Cardiac septum (tissue), 1 donor: Measurements from ENCODE around the gene CWC22. TPM values are rescaled to one million over a fixed set of nuclear protein-coding genes. Genes with fewer than 3 reads are reported as not detected.
"Not testable (repeated sequence)": the region's sequence is repeated elsewhere in the genome, so short reads cannot be mapped to it uniquely, and the experiment has no call there.

Experiments
- DNase-seq: peaks from one replicate; pipeline ENCODE4 v3.0.0-alpha.2; 2020; ENCODE audit warnings: low spot score
- intact Hi-C: fragments of 100-400 bp; cut with DNase I; formaldehyde crosslinking; loops from one replicate; pipeline ENCODE4 v1.14.0; 2022
- total RNA-seq: library from RNA; stranded (reverse); fragmentation: NEBNext Ultra II Directional; extraction: Animal tissue kit (Norgen Biotek cat#: 25700); gene quantifications from one replicate; pipeline ENCODE4 v1.2.1, GENCODE V29; 2021
- donor health status: DM: no; HTN: no; CAD: no.

The CWC22 gene
- total RNA-seq, 1 donor from 2014 or later, result 13.1 TPM

DNA sequence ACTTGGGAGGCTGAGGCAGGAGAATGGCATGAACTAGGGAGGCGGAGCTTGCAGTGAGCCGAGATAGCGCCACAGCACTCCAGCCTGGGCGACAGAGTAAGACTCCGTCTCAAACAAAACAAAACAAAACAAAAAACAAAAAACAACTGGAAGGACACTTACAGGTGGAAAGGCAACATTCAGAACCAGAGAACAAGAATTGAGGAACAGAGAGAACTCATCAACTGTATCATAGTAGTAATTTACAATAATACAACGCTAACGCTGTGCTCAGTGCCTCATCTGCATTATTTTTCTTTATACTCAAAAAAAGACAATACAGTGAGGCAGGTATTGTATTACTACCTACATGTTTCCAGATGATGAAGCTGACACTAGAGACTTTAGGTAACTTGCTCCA, 1.6 kb downstream of the CWC22 start:
- intact Hi-C loops, DNase-seq: not testable (repeated sequence)

- DNase-seq, result no peak
- intact Hi-C loops, result no loop called here
Measured at GRCh38 chr2:180004731-180005130, 2.4 kb downstream of the CWC22 start.

- intact Hi-C loops, result no loop called here
- no peak for DNase-seq
Measured at GRCh38 chr2:180003559-180003958, 3.5 kb downstream of the CWC22 start.

DNA sequence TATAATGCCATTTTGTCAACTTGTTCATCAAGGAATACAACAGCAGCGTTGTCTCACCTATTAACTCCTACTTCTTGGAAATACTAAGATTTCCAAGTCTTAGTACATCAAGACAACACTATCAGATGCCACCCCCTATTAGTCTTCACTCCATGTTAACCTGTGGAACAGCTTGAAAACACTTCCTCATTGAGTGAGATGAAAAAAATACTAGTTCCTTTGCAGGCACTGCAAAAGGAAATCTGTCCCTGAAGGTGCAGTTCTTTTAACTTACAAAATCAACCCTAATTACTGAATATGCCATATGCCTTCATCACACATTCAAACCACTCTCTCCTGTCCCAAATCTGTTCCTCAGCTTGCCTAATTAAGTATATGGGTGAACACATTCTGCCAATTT, 4.0 kb downstream of the CWC22 start:
- no peak for DNase-seq
- intact Hi-C loops, result no loop called here

- intact Hi-C loops, result no loop called here
- no peak for DNase-seq
Measured at GRCh38 chr2:180002198-180002770, 4.8 kb downstream of the CWC22 start.

- intact Hi-C loops, result no loop called here
- no peak for DNase-seq
Measured at GRCh38 chr2:180001726-180002125, 5.4 kb downstream of the CWC22 start.

- intact Hi-C loops, result no loop called here
- no peak for DNase-seq
Measured at GRCh38 chr2:180000434-180000833, 6.7 kb downstream of the CWC22 start.

GRCh38 chr2:179999000-179999399, 8.1 kb downstream of the CWC22 start:
- intact Hi-C loops, result no loop called here
- no peak for DNase-seq

GRCh38 chr2:179995741-179996515, 11.2 kb downstream of the CWC22 start:
- DNase-seq, result no peak
- intact Hi-C loops, result no loop called here

GRCh38 chr2:179991344-179991743, 15.8 kb downstream of the CWC22 start:
- no peak for DNase-seq
- intact Hi-C loops, result no loop called here

DNA sequence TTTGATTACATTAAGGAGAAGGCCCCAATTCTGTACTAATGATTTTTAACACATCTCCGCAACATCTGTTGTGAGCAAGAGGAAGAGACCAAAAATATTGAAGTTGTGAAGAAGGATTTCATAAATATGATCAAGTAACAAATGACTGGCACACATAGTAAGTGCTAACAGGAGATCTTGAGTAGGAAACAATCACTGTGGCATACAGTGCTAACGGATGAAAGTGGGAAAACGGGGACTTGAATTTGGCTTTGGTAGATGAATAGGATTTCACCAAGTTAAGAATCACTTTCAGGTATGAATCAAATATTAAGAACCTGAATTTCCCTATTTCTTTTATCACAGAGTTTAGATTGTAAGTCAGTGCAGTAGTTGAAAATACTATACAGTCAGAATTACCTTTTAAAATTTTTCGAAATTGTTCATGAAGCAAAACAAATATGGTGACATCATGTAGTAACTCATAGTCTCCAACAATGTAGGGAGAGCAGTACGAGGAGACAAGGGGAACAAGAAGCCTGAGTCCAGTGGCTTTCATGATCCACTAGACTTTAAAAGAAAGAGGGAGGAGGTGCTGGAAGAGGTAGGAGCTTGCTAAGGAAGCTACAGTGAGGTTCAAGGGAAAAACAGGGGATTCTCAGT, 16.3 kb downstream of the CWC22 start:
- DNase-seq, result no peak
- intact Hi-C loops, result no loop called here

DNA sequence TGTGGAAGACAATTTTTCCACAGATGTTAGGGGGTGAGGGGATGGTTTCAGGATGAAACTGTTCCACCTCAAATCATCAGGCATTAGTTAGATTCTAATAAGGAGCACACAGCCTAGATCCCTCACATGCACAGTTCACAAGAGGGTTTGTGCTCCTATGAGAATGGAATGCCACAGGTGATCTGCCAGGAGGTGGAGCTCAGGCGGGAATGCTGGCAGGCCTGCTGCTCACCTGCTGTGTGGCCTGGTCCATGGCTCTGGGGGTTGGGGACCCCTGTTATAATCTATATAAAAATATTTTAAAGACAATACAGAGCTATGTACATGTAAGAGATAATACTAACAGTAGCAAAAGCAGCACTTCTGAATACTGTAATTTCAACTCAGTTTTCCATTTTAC, 19.2 kb downstream of the CWC22 start:
- DNase-seq, result no peak
- intact Hi-C loops, result no loop called here

DNA sequence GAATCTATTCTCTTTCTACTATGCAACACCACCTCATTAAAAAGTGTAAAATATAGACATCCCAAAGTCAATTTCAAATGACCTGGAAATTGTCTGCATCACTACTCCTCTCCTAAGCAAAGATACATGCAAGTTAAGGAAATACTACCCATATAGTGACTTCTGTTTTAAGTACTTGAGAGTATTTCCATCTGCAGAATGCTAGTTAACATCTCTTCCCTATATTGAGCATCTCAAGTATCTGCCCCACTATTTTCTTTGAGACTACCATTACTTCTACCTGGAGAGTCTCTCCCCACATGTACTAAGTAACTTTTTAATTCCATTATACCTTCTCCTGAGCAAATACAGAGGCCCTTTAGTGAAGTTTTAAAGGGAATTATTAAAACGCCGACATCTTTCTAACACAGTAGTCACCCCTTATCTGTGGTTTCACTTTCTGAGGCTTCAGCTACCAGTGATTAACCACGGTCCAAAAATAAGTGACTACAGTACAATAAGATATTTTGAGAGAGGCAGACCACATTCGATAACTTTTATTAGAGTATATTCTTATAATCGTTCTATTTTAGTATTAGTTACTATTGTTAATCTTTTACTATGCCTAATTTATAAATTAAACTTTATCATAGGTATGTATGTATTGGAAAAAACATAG, 21.8 kb downstream of the CWC22 start:
- intact Hi-C loops, result no loop called here
- DNase-seq, result no peak

GRCh38 chr2:179983250-179983932, 23.7 kb downstream of the CWC22 start:
- intact Hi-C loops, result no loop called here
- DNase-seq, result no peak

DNA sequence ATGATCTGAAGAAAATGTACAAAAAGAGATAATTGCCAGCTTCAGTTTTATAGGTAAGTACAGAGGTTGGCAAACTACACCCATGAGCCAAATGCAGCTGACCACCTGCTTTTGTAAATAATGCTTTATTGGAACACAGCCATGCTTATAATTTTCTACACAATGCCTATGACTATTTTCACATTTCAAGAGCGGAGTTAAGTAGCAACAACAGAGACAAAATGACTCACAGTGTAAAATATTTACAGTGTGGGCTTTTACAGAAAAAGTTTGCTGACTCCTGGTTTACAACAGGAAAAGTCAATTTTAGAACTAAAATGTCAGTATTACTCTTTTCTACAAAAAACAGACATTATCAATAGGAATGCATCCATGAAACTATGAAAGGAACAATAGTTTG, 26.0 kb downstream of the CWC22 start:
- no peak for DNase-seq
- intact Hi-C loops, result no loop called here

DNA sequence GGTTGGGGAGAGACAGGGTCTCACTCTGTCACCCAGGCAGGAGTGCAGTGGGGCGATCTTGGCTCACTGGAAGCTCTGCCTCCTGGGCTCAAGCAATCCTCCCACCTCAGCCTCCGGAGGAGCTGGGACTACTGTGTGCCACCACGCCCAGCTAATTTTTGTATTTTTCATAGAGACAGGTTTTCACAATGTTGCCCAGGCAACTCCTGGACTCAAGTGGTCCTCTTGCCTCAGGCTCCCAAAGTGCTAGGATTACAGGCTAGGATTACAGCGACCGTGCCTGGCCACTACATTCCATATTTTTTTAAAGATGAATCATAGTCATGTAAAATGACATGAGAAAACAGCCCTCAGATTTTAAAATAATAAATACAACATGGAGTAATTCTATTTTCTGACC, 32.3 kb downstream of the CWC22 start:
- intact Hi-C loops, result no loop called here
- DNase-seq, result no peak

DNA sequence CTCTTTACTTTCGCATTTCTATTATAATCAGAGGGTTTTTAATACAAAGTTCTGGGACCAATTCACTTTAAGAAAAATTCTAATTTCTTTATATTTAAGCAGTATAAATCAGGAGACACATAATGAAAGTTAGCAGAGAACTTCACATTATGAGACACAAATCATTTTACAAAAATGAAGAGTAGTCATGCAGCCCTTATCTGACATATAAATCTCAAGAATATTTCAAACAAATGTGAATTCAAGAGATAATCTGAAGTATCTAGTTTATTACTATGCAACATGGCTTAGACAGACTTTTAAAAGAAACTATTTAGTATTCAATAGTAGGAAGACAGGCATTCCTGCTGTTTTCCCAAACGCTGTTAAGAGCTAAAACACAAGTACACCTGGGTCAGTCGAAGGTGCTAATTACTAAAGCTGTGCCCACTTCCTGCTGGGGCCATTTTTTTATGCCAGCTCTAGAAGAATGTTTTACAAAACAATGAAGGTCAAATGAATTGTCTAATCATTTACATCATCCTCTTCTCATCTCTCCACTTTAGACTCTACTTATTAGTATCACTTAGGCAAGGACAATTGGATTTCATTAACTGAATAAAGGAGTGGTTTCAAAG, 40.2 kb downstream of the CWC22 start:
- DNase-seq, result no peak
- intact Hi-C loops, result no loop called here

- DNase-seq, result no peak
- intact Hi-C loops, result no loop called here
Measured at GRCh38 chr2:179965291-179966258, 41.5 kb downstream of the CWC22 start.
